HG03139 (cell line): ENCODE results near the gene LRP1B.

ENCODE experiments used
- ATAC-seq: cut with Tn5 transposase; IDR thresholded peaks from one replicate; pipeline ENCODE4 v1.9.1; 2021; ENCODE audit not compliant: unreplicated experiment

Gene LRP1B

GRCh38 chr2:140869925-140870324 lies 1260.9 kb downstream of the LRP1B start:
- no peak for ATAC-seq

- ATAC-seq: no peak
These were observed 1261.7 kb downstream of the LRP1B start for GRCh38 chr2:140869107-140869506.

- no peak for ATAC-seq
These were observed 1265.0 kb downstream of the LRP1B start for GRCh38 chr2:140865837-140866236.

- ATAC-seq: no peak
These were observed 1267.1 kb downstream of the LRP1B start for GRCh38 chr2:140863713-140864112.

- no peak for ATAC-seq
These were observed 1268.6 kb downstream of the LRP1B start for GRCh38 chr2:140862181-140862580.

GRCh38 chr2:140861666-140862065 lies 1269.2 kb downstream of the LRP1B start:
- ATAC-seq: no peak

- ATAC-seq: no peak
These were observed 1275.3 kb downstream of the LRP1B start for GRCh38 chr2:140855471-140855870.

GRCh38 chr2:140851258-140851981 lies 1279.4 kb downstream of the LRP1B start:
- ATAC-seq: no peak

- no peak for ATAC-seq
These were observed 1287.6 kb downstream of the LRP1B start for GRCh38 chr2:140843186-140843585.

GRCh38 chr2:140842110-140842509 lies 1288.7 kb downstream of the LRP1B start:
- ATAC-seq: no peak

- ATAC-seq: no peak
These were observed 1289.7 kb downstream of the LRP1B start for GRCh38 chr2:140841141-140841540.

GRCh38 chr2:140836826-140837225 lies 1294.0 kb downstream of the LRP1B start:
- ATAC-seq: no peak

GRCh38 chr2:140835079-140835478 lies 1295.7 kb downstream of the LRP1B start:
- no peak for ATAC-seq

GRCh38 chr2:140814141-140814540 lies 1316.7 kb downstream of the LRP1B start:
- no peak for ATAC-seq

GRCh38 chr2:140808820-140809219 lies 1322.0 kb downstream of the LRP1B start:
- no peak for ATAC-seq

- no peak for ATAC-seq
These were observed 1322.6 kb downstream of the LRP1B start for GRCh38 chr2:140808211-140808610.

- no peak for ATAC-seq
These were observed 1326.0 kb downstream of the LRP1B start for GRCh38 chr2:140804700-140805260.

- ATAC-seq: no peak
These were observed 1329.5 kb downstream of the LRP1B start for GRCh38 chr2:140801311-140801710.

GRCh38 chr2:140797718-140798117 lies 1333.1 kb downstream of the LRP1B start:
- peak; percentile 51 for ATAC-seq

- ATAC-seq: no peak
These were observed 1339.0 kb downstream of the LRP1B start for GRCh38 chr2:140791802-140792201.

GRCh38 chr2:140786585-140786984 lies 1344.2 kb downstream of the LRP1B start:
- no peak for ATAC-seq

GRCh38 chr2:140775411-140775810 lies 1355.4 kb downstream of the LRP1B start:
- no peak for ATAC-seq

- ATAC-seq: no peak
These were observed 1360.2 kb downstream of the LRP1B start for GRCh38 chr2:140770645-140771044.
